ENCODE measurements around the gene RPL28.
A peak's percentile ranks its signal among the peaks of the same experiment; 100 is the strongest.
"Not testable (repeated sequence)": the region's sequence is repeated elsewhere in the genome, so short reads cannot be mapped to it uniquely, and the experiment has no call there.

The RPL28 gene

DNA sequence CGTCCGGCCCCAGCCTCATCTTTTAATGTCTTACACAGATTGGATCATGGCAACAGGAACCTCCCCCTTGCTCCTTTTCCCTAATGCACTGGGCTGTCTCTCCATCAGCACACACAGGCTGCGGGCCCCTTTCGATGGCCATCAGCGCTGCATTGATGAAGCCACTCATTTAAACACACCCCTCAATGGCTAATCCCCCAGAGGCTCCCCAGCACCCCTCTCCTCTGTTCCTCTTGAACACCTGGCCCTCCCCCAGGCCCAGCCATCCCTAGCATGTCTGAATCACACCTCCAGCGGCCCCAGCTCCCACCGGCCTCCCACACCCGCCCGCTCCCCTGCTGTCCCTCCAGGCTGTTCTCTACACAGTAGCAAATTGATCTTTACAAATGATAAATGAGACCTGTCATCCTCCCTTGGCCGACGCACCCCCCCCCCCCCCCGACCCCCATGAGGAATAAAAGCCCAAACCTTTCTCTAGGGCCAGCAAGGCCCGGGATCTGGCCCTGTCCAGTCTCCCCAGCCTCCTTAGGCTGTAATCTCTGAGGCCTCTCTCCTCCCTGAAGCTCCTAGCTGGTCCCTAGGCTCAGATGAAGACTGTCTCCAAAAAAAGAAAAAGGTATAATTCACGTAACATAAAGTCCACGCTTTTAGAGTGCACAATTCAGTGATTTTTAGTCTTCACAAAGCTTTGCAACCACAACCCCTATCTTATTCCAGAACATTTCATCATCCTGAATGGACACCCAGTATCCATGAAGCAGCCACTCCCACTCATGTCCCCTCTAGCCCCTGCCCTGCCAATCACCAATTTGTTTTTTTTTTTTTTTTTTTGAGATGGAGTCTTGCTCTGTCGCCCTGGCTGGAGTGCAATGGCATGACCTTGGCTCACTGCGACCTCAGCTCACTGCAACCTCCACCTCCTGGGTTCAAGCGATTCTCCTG, 7.4 kb downstream of the RPL28 start:
- no peak for DNase-seq (ENCODE audit: low spot score)

DNA sequence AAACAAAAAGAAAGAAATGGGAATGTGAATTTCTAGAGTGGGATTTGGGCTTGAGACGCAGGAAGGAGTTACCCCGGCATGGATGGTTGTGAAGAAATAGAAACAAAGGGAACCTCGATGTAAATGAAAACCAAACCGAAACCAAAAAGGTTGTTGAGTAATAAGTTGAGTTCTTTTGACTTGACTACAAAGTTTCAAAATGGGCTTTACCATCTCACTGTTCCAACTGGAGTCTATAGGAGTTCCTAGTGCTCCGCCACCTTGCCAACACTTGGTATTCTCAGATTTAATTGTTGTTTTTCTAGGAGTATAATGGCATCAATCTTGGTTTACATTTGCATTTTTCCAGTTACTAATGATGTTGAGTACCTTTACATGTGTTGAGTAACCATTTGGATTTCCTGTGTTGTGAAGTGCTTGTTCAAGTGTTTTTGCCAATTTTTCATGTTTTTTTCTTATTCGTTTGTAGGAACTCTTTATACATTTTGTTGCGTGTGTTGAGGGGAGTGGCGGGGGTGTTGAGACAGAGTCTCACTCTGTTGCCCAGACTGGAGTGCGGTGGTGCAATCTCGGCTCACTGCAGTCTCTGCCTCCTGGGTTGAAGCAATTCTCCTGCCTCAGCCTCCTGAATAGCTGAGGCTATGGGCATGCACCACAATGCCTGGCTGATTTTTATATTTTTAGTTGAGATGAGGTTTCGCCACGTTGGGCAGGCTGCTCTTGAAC, 12.6 kb downstream of the RPL28 start:
- DNase-seq (ENCODE audit: low spot score) = no peak

DNA sequence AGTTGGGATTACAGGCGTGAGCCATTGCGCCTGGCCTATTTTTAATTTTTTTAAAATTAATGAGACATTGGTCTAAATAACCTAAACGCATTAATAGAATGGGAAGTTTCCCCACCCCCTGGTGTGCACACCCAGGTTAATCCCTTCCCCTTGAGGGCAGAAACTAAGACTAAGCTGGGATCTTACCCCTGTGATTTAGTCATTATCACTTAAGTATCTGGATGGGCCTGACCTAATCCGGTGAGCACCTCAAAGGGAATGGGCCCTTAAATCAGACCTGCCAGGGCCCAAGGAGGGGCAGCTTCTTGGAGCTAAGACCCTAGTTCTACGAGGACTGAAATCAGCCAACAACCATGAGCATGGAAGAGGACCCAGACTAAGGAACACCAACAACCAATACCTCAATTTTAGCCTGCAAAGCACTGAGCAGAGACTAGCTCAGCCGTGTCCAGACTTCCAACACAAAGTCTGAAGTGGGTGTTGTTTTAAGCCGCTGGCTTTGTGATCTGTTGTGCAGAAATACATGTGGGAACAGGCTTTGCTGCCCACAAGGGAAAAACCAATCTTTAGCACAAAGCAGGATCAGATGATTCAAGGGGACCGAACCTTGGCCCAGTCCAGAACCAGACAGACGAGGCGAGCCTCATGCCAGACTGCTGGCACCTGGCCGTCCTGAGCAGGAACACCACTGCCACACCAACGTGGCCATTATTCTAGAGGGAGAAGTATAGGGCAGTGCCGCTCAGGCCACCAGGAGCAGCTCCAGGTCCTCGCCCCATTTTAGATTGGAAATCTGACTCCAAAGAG, 14.8 kb downstream of the RPL28 start:
- DNase-seq (ENCODE audit: low spot score) = no peak

DNA sequence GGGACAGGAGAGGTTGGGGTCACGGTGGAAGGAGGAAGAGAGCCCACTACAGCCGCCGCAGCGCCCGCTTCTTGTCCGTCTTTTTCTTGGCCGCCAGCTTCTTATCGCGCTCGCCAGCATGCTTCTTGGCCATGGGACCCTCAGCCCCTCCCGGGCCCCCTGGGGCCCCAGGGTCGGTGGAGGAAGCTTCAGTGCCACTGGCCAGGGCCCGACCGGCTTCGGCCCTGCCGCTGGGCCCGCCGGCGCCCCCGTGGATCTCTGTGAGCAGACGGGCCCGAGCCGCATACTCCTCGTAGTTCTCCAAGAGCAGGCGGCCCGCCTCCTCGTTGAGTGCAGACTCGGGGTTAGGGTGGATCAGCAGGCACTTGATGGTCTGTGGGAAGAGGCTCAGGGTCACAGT, 15.7 kb downstream of the RPL28 start:
- DNase-seq (ENCODE audit: low spot score) = not testable (repeated sequence)

DNA sequence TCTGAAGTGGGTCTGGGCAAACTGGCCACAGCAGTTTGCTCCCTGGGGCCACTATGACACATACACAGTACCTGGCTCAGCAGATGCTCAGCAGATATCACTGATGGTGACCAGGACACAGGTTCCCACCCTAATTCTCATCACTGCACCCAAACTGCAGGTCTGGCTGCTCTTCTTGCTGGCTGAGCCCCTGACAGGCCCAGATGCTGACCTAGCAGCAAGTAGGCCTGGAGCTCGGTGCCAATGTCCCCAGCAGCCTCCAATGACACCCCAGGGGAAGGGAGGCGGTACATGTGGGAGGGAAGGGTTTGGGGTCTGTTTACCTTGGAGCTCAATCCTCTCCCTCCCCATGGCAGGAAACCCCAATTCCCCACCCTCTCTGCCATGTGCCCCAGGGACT, 16.8 kb downstream of the RPL28 start:
- DNase-seq (ENCODE audit: low spot score) = no peak

DNA sequence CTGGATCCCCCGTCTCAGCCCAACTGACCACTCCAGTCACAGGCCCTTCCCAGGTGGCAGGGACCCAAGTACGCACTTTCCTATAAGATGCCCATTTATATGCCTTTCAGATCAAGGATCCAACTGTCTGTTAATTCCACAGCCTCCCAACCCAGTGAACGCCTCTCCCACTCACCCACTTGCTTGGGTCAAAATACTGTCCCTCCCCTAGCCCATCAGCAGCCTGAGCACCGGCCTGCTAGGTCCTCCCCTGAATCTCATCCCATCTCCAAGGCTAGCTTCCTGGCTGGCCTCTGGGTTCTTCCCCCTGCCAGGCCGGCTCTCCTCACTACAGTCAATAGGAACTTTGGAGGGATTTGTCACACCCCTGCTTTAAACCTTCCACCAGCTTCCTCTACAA, 19.9 kb downstream of the RPL28 start:
- DNase-seq (ENCODE audit: low spot score) = no peak

DNA sequence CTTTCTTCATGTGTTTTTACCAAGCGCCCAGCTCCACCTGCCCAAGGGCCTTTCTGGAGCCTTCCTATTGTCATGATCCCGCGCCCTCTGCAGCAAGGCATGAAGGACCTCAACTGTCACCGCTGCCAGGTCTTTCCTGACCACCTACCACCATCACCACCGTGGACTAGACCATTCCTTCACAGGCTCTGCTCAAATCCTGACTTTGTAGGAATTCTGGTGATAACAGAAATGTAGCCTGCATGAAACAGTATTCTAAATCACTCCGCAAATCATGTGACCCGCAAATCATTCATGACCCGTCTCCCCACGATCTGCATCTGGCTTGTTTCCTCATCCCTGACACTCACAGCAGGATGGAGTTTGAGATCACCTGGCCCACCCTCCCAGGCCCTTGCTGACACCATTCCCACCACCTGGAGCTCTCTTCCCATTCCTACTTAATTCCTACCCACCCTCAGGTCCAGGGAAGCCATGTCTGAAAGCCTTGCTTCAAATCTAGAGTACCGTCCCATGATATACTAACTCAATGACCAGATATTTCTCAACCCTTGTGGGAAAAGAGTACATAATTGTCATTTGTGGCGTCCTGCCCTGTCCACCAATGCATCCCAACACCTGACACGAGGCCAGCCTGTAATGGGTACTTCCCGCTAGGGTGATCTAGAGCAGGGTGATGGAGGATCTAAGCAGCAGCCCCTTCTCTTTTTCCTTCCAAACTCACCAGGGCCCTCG, 20.5 kb downstream of the RPL28 start:
- DNase-seq (ENCODE audit: low spot score) = no peak

DNA sequence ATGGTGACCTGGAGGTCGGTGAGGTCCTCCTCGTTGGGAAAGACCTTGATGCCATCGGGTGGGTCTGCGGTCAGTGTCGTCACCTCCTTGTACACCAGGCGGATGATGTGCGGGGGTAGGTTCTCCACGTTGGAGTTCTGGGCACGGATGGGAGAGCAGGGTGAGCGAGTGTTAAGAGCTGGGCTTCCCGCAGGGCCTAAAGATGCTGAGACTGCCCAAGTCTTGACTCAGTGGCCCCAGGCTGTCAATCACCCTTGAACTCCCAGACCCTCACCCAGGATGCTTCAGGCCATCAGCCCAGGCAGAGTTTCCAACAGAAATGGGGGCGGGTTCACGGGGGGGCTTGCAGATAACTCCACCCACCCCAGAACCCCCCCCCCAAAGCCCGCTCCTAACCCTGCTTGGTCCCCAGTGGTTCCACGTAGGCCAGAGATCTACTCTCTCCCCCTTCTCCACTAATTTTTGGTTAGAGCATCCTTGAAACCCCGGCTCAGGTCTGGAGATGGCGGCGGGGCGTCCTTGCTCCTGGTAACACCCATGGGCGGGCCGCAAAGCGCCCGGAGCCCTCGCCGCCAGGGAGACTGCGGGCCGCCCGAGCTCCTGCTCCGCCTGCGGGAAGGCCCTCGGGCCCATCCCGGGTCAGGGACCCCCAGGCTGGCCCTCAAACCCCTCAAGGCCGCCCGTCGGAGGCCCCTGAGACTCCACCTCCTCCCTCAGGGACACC, 21.3 kb downstream of the RPL28 start:
- no peak for DNase-seq (ENCODE audit: low spot score)

DNA sequence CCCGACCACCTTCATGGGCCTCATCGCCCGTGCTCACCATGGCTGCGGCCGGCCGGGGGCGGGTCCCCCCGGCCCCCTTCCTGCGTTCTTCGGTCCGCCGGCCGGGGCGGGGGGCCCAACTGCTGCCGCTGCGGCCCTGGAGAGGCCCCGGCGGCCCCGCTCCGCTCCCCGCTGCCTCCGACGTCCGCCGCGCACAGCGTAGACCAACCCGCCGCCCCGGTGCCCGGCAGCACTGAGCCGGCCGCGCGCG, 21.7 kb downstream of the RPL28 start, which contains the start of gene UBE2S:
TSS of gene UBE2S (minus strand) at position 239 of the 250 bp plus-strand sequence. CDS start at position 40, 199 bp downstream.
- not testable (repeated sequence) for DNase-seq (ENCODE audit: low spot score)

DNA sequence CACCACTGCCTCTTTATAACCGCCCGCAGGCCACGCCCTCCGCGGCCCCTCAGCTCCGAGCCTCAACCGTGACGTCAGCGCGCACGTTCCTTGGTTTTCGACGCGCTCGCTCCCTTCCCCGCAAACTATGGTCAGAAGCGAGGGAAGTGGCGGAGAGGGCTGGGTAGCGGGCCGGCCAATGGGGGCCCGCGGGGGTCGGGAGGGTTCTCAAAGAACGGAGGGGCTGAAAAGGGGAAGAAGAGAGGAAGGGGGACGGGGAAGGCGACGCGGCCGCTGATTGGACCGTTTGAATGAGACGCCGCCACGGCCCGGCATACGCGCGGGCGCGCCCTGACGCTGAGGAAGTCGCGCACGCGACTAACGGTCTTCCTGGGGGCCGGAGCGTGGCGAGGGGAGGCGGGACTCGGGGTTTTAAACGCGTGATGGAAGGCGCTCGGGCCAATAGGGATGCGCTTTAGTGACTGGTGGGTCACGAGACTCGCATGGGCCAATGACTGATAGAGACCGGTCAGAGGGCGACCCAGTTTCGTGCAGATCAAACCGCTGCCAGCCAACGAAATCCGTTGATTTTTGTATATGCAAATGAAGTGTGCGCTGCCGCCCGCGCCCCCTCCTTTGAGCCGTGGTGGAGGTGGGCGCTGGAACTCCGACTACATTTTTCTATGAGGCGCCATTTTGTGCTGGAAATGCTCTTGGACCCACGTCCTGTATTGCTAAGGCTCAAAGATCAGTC, 22.2 kb downstream of the RPL28 start:
- DNase-seq (ENCODE audit: low spot score) = peak; percentile 100

DNA sequence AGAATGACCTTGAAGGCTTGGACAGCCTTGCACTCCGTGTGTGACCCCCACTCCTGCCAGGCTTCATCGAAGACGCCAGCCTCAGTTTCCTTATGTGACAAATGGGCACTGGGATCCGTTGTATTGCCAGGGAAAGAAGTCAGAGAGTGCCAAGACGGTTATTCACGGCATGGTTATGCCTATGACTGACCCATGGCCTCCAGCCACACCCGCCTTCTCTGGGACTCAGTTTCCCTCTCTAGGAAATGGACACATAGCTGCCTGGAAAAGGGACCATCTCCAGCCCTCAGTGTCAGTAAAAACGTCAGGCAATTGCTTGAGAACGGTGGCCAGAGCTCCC, 22.8 kb downstream of the RPL28 start:
- no peak for DNase-seq (ENCODE audit: low spot score)

DNA sequence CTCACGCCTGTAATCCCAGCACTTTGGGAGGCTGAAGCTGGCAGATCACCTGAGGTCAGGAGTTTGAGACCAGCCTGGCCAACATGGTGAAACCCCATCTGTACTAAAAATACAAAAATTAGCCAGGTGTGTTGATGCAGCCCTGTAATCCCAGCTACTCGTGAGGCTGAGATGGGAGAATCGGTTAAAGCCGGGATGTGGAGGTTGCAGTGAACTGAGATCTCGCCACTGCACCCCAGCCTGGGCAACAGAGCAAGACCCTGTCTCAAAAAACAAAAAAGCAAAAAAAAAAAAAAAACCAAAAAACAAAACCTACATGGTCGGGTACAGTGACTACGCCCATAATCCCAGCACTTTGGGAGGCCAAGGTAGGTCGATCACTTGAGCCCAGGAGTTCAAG, 23.4 kb downstream of the RPL28 start:
- DNase-seq (ENCODE audit: low spot score) = not testable (repeated sequence)

DNA sequence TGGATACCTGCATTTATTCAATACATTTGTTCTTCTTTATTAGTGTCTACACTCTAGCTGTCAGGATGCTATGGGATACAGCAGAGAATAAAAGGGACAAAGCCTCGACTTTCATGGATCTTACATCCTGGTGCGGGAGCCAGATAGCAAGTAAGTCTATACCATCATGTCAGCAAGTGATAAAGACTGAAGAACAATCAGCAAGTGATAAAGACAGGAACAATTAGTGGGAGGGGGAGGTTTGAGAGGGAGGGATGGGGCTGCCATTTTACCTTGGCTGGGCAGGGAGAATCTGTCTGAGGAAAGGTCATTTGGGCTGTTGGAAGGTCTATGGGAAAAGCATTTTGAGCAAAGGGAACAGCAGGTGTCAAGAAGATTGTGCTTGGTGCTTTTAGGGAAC, 24.4 kb downstream of the RPL28 start:
- DNase-seq (ENCODE audit: low spot score) = no peak

DNA sequence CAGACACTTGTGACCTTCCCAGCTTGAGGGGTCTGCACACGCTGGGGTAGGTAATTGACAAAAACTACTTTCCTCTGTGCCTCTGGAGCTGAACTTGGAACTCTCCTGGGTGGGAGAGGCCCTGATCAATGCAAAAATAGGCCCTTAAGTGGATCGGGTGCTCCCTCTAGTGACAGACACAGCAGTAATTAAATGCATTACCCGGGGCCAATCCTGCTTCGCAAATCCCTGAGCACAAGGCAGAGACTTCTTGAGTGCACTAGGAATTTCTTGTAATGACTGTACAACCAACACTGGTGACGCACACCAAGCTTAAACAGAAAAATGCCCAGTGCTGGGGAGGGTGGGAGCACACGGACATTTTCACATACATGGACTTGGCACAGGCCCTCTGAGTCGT, 32.5 kb downstream of the RPL28 start:
- peak; percentile 85 for DNase-seq (ENCODE audit: low spot score)

DNA sequence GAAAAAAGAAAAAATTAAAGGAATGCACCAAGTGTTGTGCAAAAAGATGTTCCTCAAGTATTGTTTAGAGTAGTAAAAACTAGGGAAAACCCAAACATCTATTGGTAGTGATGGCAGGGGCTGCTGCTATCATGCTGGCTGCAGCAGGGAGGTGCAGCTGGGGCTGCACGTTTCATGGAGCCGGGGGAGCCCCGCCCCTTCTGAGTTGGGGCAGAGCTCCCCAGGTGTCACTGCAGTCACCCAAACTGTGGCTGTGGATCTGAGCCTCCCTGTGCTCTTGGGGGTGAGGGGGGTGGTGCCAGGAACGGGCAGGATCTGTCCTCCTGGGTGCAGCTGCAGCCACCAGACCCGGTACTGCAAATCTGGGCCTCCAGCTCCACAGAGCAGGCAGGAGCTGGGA, 33.4 kb downstream of the RPL28 start:
- DNase-seq (ENCODE audit: low spot score) = no peak

DNA sequence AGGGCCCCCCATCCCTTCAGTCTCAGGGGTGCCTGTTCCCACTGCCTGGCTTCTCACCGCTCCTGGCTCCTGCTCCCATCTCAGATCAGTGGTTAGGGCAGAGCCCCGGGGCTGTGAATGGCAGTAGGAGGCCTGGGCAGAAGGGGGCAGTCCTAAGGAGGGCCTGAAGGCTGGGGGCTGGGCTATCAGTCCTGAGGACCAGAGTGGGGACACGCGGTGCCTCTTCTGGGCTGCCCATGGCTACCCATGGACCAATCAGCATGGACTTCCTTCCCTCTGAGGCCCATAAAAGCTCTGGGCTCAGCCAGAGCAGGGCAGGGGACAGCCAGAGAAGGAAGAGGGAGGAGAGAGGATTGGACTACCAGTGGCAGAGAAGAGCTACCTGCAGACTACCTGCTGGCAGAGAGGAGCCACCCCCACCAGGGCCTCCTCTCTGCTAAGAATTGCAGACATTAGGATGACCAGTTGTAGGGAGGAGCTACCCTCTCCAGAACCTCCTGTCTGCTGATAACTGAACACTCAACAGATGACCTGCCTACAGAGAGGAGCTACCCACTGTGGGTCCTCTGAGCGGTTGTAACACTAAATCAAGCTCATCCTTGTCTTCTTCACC, 34.0 kb downstream of the RPL28 start:
- no peak for DNase-seq (ENCODE audit: low spot score)

DNA sequence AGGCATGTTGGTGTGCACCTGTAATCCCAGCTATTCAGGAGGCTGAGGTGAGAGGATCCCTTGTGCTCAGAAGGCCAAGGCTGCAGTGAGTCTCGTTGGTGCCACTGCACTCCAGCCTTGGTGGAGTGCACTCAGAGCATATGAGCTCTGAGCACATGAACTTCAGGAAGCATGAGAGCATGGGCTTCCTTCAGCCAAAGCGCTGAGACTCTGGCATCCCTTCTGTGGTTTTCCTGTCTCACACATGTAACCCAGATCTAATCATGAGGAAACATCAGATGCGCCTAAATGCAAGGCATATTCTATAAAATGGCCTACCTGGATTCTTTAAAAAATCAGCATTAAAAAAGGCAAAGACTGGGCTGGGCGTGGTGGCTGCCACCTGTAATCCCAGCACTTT, 35.5 kb downstream of the RPL28 start:
- not testable (repeated sequence) for DNase-seq (ENCODE audit: low spot score)

DNA sequence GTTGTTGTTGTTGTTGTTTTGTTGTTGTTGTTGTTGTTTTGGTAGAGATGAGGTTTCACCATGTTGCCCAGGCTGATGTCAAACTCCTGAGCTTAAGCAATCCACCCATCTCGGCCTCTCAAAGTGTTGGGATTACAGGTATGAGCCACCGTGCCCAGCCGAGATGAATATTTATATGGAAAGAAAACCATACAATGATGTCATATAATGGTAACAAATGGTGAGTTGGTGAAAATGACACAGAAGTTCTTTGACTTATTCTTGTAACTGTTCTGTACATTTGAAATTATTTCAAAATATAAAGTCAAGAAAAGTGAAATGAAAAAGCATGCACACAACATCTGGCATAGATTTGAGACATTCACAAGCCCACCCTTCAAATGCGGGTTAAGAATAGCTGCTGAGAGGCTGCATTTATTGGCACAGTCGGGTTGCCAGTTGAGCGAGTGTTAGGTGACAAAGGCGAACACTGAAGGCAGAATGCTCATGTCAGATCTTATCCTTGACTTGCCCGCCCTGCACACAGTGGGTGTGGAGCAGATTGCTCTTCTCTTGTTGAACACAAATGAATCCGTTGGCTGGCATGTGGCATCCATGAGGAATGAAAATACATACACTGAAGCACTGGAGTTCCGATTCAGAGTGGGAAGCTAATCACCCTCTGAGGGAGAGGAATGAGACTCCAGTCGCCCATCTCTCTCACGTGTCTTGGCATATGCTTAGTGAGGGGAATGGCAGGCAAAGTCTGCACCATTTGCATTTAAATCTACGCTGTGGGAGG, 37.7 kb downstream of the RPL28 start:
- DNase-seq (ENCODE audit: low spot score) = no peak

DNA sequence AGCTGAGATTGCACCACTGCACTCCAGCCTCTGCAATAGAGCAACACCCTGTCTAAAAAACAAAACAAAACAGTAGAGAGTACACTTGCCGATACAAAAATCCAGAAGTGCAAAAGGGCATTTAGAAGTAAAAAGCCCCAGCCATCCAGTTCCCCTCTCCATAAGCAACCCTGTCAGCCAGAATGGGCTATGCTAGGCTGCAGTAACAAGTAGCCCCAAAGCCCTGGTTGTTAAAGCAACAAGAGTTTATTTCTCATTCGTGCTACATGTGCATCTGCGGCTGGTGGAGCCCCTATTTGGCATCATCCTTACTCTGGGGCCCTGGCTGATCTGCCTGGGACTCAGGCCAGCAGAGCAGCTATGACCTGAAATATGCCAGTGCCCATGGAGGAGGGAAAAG, 38.8 kb downstream of the RPL28 start:
- no peak for DNase-seq (ENCODE audit: low spot score)
